Measurements from ENCODE around the gene ELAVL3.
"Not testable (repeated sequence)": the region's sequence is repeated elsewhere in the genome, so short reads cannot be mapped to it uniquely, and the experiment has no call there.

The ELAVL3 gene

GRCh38 chr19:11408591-11408990 is 72.3 kb downstream of the ELAVL3 start:
- DNase-seq (ENCODE audit: extremely low spot score): no peak
- CTCF ChIA-PET: no interaction called here
- TF ChIP-seq SP1 (IDR thresholded peaks at IDR 0.05): no peak
- TF ChIP-seq HDGF (IDR thresholded peaks at IDR 0.05; ENCODE audit: borderline replicate concordance): no peak
- no peak for TF ChIP-seq SUZ12 (IDR thresholded peaks at IDR 0.05)
- TF ChIP-seq FOXM1 (IDR thresholded peaks at IDR 0.05; ENCODE audit: borderline replicate concordance): no peak
- TF ChIP-seq ARNT (IDR thresholded peaks at IDR 0.05): no peak
- no peak for TF ChIP-seq ELF4 (IDR thresholded peaks at IDR 0.05)
- no peak for TF ChIP-seq ZNF384 (IDR thresholded peaks at IDR 0.05)
- no peak for TF ChIP-seq LEF1 (IDR thresholded peaks at IDR 0.05; ENCODE audit: borderline replicate concordance)
- TF ChIP-seq BHLHE40 (IDR thresholded peaks at IDR 0.05; ENCODE audit: borderline replicate concordance): no peak
- TF ChIP-seq CTBP1 (IDR thresholded peaks at IDR 0.05; ENCODE audit: borderline replicate concordance): no peak
- TF ChIP-seq L3MBTL2 (conservative IDR thresholded peaks at IDR 0.05): no peak
- no peak for TF ChIP-seq TARDBP (IDR thresholded peaks at IDR 0.05)
- no peak for TF ChIP-seq NFRKB (IDR thresholded peaks at IDR 0.05)
- TF ChIP-seq PKNOX1 (IDR thresholded peaks at IDR 0.05): no peak
- no peak for TF ChIP-seq FOXA1 (IDR thresholded peaks at IDR 0.05)
- POLR2A ChIA-PET: no interaction called here

GRCh38 chr19:11406703-11407236 is 74.1 kb downstream of the ELAVL3 start:
- POLR2A ChIA-PET; DNase-seq (ENCODE audit: extremely low spot score); CTCF ChIA-PET: not testable (repeated sequence)

DNA sequence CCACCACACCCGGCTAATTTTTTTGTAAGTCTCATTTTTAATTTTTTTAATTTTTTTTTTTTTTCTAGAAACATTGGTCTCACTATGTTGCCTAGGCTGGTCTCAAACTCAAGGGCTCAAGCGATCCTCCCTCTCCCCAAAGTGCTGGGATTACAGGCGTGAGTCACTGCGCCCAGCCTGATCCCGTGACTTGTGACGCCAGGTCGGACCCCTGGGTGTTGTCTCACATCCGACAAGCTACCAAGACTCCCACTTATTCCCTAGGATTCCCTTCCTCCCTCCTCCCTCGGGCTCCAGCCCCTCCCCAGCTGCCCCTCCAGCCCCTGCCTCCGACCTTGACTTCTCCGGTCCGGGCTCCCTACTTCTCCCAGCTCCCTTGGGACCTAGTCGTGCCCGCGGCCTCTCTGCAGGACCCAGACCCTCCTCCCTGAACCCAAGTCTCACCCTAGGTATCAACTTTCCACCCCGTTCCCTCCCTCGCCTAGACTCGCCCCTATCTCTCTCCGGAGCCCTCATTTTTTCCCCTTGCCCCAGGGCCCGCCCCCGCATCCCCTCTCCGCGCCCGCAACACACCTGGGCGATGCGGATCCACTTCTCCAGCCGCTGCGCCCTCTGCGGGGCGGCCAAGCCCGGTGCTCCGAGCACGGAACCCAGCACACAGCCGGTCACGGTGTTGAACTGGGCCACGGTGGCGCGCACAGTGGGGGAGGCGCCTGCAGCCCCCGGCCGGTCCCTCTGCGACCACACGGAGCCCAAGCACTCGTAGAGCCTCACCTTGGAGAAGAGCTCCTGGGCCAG is 74.8 kb downstream of the ELAVL3 start:
- ChIA-PET CTCF (no interaction called here), POLR2A (no interaction called here)
- no peak for TF ChIP-seq FOXK2 (IDR thresholded peaks at IDR 0.05)
- DNase-seq (ENCODE audit: extremely low spot score): no peak

DNA sequence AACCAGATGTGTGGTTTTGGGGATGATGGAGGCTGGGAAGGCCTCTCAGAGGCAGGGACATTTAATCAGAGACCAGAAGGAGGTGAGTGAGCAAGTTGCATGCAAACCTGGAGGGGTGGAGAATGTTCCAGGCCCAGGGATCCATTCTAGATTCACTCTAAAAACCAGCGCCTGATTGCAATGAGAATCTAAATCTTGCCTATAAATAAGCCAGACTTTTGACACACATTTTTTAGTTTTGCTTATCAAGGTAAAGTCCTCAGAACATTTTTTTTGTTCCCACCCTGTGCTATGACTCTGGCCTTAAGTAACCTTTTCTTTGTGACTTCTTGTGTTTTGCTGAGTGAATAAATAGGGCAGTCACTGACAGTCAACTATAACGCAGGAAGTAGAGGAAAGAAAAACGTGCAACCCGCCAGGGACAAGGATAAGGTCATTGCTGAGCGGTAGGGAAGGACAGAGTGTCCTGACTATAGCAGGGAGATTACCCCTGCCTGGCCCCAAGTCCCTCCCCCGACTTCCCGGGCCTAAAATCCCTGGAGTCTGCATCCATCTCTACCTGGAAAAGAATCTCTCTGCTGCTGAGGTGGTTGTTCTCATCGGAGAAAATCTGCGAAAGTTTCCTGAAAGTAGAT is 76.1 kb downstream of the ELAVL3 start:
- no peak for DNase-seq (ENCODE audit: extremely low spot score)
- ChIA-PET POLR2A (no interaction called here), CTCF (no interaction called here)
- TF ChIP-seq SP1 (IDR thresholded peaks at IDR 0.05) (no peak), SUZ12 (IDR thresholded peaks at IDR 0.05) (no peak), ELF4 (IDR thresholded peaks at IDR 0.05) (no peak), LEF1 (IDR thresholded peaks at IDR 0.05; ENCODE audit: borderline replicate concordance) (no peak), NFRKB (IDR thresholded peaks at IDR 0.05) (no peak), TARDBP (IDR thresholded peaks at IDR 0.05) (no peak), FOXM1 (IDR thresholded peaks at IDR 0.05; ENCODE audit: borderline replicate concordance) (no peak), CTBP1 (IDR thresholded peaks at IDR 0.05; ENCODE audit: borderline replicate concordance) (no peak), L3MBTL2 (conservative IDR thresholded peaks at IDR 0.05) (no peak), ZNF384 (IDR thresholded peaks at IDR 0.05) (no peak), BHLHE40 (IDR thresholded peaks at IDR 0.05; ENCODE audit: borderline replicate concordance) (no peak)

- ChIA-PET POLR2A (no interaction called here), CTCF (no interaction called here)
- no peak for TF ChIP-seq SUZ12 (IDR thresholded peaks at IDR 0.05)
- no peak for TF ChIP-seq NFRKB (IDR thresholded peaks at IDR 0.05)
- no peak for DNase-seq (ENCODE audit: extremely low spot score)
These were observed 78.9 kb downstream of the ELAVL3 start for GRCh38 chr19:11401808-11402543.

Data from HEK293T (cell line).